K562 (cell line): Measurements from ENCODE around the gene KRTAP19-3. TPM values are rescaled to one million over a fixed set of nuclear protein-coding genes. Genes with fewer than 3 reads are reported as not detected.

Source experiments
- ARHGAP35 ChIP-seq: fragments of 450-650 bp; IDR thresholded peaks from 2 replicates; pipeline ENCODE4 v1.6.1; 2018; ENCODE audit not compliant: partially characterized antibody
- CEBPG ChIP-seq, 3 experiments: fragments of 200-800 bp in 1 of 3; sonication (Bioruptor generic) in 1 of 3; sonication (generic) in 1 of 3; formaldehyde crosslinking in 1 of 3; IDR thresholded peaks in 2 of 3; conservative IDR thresholded peaks in 1 of 3; 2 replicates each; pipeline versions ENCODE4 v1.6.1 to v1.8.0; 2016 to 2022; ENCODE audit warnings: missing compliant biosample characterization in 2 of 3, missing genetic modification characterization in 2 of 3, mild to moderate bottlenecking in 1 of 3, missing genetic modification reagents in 1 of 3
- NFYB ChIP-seq: IDR thresholded peaks from 2 replicates; pipeline ENCODE4 v1.6.1; 2011; ENCODE audit warnings: mild to moderate bottlenecking, moderate library complexity; ENCODE audit not compliant: insufficient read length; ENCODE audit errors: extremely low read depth
- POLR2AphosphoS5 ChIP-seq: IDR thresholded peaks from 2 replicates; pipeline ENCODE4 v1.6.1; 2011; ENCODE audit warnings: mild to moderate bottlenecking, low read depth, low read length, moderate library complexity; ENCODE audit not compliant: control insufficient read depth, insufficient read depth
- PTTG1 ChIP-seq: fragments of 450-650 bp; IDR thresholded peaks from 2 replicates; pipeline ENCODE4 v1.6.1; 2016; ENCODE audit warnings: low read depth, mild to moderate bottlenecking, missing genetic modification characterization, missing compliant biosample characterization
- RUNX1 ChIP-seq: sonication (generic); IDR thresholded peaks from 2 replicates; pipeline ENCODE4 v1.6.1; 2016; ENCODE audit warnings: antibody characterized with exemption, low read depth
- ZNF311 ChIP-seq: fragments of 250-450 bp; sonication (Bioruptor Pico); IDR thresholded peaks from 2 replicates; pipeline ENCODE4 v1.4.0; 2020; ENCODE audit warnings: mild to moderate bottlenecking, moderate library complexity
- polyA plus RNA-seq, 8 experiments: library from polyadenylated mRNA; depleted of rRNA in 4 of 8; stranded (reverse) in 5 of 8; unstranded in 3 of 8; fragments of >200 nt; fragmentation: Nextera tagmentation in 2 of 8; fragmentation: Illumina TruSeq in 1 of 8; extraction: Ambion mirVana in 2 of 8; extraction: Trizol in 1 of 8; gene quantifications; 2 replicates each; pipeline versions ENCODE4 v1.2.1 to v1.2.3, GENCODE V29; 2011 to 2014; ENCODE audit warnings: inconsistent platforms in 1 of 8, missing spikeins in 1 of 8
- total RNA-seq, 7 experiments: library from RNA; depleted of rRNA in 6 of 7; stranded (reverse); fragments of >200 nt in 6 of 7; fragmentation: Illumina TruSeq in 2 of 7; extraction: Trizol in 2 of 7; gene quantifications; 2 replicates each; pipeline versions ENCODE4 v1.2.1 to v1.2.3, GENCODE V29; 2011 to 2021; ENCODE audit warnings: low replicate concordance in 1 of 7
- TF ChIP-seq, protein P1 (sequence below): fragments of 450-650 bp; IDR thresholded peaks from 2 replicates; pipeline ENCODE4 v1.6.1; 2018; ENCODE audit not compliant: partially characterized antibody
- TF ChIP-seq, protein P2 (sequence below), 2 experiments: fragments of 450-650 bp; conservative IDR thresholded peaks; 2 replicates each; pipeline ENCODE4 v1.6.1; 2017; ENCODE audit warnings: mild to moderate bottlenecking in 2 of 2, moderate library complexity in 2 of 2
- TF ChIP-seq, protein P3 (sequence below): IDR thresholded peaks from 3 replicates; pipeline ENCODE4 v1.6.1; 2011; ENCODE audit warnings: borderline replicate concordance, mild to moderate bottlenecking; ENCODE audit not compliant: insufficient read length, insufficient read depth

Gene KRTAP19-3
- total and polyA plus RNA-seq, 9 of the 15 experiments (the other 6 are each of a cell fraction or from before 2014, with no cell fraction given), result not detected

DNA sequence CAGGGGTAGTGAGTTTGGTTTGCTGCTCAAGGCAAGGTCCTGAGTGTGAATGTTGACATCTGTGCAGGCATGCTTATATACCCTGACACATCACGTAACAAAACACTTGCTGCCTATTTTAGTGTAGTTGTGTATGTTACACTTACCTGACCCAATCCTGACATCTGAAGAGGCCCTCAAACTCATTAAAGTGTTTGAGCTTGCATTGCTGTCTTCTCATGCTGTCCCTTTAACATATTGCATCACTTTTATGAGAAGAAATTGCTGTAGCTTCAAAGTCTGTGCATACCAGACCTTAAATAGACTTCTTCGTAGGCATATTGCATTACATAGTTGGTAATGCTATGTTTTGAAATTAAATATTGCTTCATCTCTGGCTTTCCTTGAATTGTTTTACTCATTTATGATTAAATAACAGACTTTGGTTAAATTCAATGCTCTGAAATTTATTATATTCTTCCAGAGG, at the start of gene KRTAP19-3 (continued):
- TF ChIP-seq, protein P1, sequence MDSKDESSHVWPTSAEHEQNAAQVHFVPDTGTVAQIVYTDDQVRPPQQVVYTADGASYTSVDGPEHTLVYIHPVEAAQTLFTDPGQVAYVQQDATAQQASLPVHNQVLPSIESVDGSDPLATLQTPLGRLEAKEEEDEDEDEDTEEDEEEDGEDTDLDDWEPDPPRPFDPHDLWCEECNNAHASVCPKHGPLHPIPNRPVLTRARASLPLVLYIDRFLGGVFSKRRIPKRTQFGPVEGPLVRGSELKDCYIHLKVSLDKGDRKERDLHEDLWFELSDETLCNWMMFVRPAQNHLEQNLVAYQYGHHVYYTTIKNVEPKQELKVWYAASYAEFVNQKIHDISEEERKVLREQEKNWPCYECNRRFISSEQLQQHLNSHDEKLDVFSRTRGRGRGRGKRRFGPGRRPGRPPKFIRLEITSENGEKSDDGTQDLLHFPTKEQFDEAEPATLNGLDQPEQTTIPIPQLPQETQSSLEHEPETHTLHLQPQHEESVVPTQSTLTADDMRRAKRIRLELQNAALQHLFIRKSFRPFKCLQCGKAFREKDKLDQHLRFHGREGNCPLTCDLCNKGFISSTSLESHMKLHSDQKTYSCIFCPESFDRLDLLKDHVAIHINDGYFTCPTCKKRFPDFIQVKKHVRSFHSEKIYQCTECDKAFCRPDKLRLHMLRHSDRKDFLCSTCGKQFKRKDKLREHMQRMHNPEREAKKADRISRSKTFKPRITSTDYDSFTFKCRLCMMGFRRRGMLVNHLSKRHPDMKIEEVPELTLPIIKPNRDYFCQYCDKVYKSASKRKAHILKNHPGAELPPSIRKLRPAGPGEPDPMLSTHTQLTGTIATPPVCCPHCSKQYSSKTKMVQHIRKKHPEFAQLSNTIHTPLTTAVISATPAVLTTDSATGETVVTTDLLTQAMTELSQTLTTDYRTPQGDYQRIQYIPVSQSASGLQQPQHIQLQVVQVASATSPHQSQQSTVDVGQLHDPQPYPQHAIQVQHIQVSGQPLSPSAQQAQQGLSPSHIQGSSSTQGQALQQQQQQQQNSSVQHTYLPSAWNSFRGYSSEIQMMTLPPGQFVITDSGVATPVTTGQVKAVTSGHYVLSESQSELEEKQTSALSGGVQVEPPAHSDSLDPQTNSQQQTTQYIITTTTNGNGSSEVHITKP, result no peak
- TF ChIP-seq PTTG1, result no peak
- TF ChIP-seq RUNX1, result no peak
- TF ChIP-seq NFYB, result no peak
- TF ChIP-seq POLR2AphosphoS5, result no peak
- no peak for TF ChIP-seq ARHGAP35
- TF ChIP-seq CEBPG (CRISPR knock-in tag; IDR thresholded peaks at IDR 0.05), result no peak
- TF ChIP-seq CEBPG (tag; conservative IDR thresholded peaks at IDR 0.05 in 1 of 2, IDR thresholded peaks at IDR 0.05 in 1 of 2), result peak in 1 of 2 experiments; percentile 79; a peak in 3 of 4 replicates
- TF ChIP-seq, protein P2, sequence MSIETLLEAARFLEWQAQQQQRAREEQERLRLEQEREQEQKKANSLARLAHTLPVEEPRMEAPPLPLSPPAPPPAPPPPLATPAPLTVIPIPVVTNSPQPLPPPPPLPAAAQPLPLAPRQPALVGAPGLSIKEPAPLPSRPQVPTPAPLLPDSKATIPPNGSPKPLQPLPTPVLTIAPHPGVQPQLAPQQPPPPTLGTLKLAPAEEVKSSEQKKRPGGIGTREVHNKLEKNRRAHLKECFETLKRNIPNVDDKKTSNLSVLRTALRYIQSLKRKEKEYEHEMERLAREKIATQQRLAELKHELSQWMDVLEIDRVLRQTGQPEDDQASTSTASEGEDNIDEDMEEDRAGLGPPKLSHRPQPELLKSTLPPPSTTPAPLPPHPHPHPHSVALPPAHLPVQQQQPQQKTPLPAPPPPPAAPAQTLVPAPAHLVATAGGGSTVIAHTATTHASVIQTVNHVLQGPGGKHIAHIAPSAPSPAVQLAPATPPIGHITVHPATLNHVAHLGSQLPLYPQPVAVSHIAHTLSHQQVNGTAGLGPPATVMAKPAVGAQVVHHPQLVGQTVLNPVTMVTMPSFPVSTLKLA (conservative IDR thresholded peaks at IDR 0.05), result no peak
- TF ChIP-seq ZNF311 (CRISPR knock-in tag), result no peak
- TF ChIP-seq, protein P3, sequence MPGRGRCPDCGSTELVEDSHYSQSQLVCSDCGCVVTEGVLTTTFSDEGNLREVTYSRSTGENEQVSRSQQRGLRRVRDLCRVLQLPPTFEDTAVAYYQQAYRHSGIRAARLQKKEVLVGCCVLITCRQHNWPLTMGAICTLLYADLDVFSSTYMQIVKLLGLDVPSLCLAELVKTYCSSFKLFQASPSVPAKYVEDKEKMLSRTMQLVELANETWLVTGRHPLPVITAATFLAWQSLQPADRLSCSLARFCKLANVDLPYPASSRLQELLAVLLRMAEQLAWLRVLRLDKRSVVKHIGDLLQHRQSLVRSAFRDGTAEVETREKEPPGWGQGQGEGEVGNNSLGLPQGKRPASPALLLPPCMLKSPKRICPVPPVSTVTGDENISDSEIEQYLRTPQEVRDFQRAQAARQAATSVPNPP, result no peak
